HG02759 (cell line): ENCODE results near the gene CUTC.
"Not testable (repeated sequence)": the region's sequence is repeated elsewhere in the genome, so short reads cannot be mapped to it uniquely, and the experiment has no call there.

Source experiments
- ATAC-seq: cut with Tn5 transposase; IDR thresholded peaks from one replicate; pipeline ENCODE4 v1.9.1; 2021; ENCODE audit warnings: mild to moderate bottlenecking, moderate library complexity; ENCODE audit not compliant: unreplicated experiment

The CUTC gene

DNA sequence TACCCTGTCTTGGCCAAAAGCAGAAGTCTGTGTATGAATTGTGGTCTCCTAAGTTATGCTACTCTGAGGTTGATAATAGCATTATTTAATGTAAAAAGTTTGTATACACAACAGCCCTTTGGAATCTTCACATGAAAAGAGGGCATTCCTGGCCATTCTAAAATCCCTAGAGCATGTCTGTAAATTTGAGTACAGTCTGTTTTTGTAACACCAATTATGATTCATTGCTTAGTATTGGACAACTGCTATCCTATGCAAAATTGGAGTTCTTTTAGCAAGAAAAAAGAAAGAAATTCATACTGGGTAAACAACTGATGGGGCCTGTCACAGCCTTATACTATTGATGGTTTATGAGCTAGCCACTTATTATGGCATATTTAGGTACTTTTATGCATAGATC lies 10.2 kb downstream of the CUTC start:
- no peak for ATAC-seq

DNA sequence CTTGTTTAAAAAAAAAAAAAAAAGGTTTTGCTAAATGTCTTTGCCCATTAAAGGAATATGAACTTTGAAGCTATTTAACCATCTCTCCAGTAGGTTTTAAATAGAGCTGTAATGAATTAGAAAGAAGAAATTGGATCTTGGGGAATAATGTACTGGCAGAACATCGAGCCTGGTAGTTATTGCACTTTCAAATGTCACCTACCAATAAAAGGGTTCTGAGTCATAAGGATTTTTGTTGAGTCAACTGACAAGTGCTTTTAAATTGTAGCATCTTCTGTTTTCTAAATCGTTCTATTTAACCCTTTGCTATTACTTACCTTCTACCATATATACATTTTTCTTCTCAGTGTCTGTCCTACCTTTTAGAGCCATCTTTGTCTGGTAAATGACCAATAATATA lies 10.7 kb downstream of the CUTC start:
- no peak for ATAC-seq

DNA sequence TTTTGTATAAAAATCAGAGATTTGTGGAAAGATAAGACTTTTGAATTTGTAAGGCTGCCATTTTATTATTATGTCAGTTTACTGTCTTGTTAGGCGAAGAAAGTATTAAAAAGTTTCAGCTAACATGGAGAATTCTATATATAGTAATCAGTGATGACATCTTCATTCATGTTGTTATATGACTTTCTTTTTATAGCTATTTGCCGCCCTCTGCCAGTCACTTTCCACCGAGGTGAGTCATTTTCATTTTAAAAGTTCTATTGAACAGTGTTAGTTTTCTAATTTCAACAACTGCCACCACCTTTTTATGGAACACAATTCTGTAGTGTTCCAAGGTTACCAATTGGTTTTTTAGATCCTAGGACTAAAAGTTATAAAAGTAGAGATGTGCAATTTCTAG lies 11.8 kb downstream of the CUTC start:
- ATAC-seq: no peak

GRCh38 chr10:99746166-99746565 lies 14.1 kb downstream of the CUTC start:
- not testable (repeated sequence) for ATAC-seq

- ATAC-seq: no peak
These were observed 16.9 kb downstream of the CUTC start for GRCh38 chr10:99748823-99749451.

DNA sequence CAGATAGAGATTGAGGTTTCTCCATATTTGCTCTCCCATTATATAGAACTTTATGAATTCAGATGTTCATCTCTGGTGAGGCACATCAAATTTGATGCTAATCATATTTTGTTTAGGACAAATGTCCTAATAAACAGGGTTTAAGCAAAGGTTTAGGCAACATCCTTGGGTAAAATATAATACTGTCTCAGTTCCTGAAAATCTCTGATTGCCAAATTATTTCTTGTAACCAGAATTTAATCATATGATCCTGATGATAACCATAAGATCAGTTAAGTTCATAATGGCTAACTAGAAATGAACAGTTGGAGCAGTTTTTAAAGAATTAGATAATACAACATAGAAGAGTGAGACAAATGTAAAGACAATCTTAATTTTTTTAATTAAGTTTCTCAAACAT lies 18.6 kb downstream of the CUTC start:
- no peak for ATAC-seq

DNA sequence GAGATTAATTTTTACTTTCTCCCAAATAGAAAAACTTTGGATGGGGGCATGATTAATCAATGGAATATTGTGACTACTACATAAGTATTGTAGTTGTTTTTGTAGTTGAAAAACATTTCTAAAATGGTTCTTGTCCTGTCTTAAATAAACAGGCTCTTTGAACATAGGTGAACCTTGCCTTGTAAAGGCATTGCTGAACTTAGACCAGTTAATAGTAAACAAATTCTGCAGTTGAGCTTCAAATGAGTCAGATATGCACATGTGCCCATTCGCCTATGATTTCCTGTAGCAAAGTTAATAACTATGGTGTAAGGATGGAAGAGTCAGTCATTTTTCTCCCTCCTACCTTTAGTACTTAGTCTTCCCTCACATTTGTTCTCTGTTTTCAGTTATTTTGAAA lies 22.6 kb downstream of the CUTC start:
- no peak for ATAC-seq

- no peak for ATAC-seq
These were observed 24.1 kb downstream of the CUTC start for GRCh38 chr10:99756159-99756558.

DNA sequence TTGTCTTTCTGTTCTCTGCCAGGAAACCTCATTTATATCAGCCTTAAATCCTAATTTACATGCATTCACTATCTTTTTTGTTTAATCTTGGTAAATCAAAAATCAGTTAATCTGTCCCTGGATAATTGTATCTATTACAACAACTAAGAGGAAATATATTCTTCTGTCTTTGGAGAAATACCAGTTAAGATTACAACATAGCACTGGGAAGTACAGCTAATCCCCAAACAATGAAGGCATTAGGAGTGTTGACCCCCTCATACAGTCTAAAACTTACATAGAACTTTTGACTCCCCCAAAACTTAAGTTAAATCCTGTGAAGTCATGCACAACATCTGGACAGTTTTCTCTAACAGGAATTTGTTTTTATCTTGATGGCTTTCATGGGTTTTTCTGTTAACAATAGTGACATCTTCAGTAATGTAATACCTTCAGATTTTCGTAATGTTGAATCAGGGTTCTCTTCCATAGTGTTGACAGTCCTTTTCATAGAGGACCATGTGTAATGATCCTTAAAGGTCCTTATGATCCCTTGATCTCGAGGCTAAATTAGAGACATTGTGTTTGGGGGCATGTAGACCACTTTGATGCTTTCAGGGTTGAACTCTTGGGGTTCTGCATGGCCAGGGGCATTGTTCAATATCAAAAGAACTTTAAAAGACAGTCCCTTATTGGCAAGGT lies 26.3 kb downstream of the CUTC start:
- ATAC-seq: no peak

DNA sequence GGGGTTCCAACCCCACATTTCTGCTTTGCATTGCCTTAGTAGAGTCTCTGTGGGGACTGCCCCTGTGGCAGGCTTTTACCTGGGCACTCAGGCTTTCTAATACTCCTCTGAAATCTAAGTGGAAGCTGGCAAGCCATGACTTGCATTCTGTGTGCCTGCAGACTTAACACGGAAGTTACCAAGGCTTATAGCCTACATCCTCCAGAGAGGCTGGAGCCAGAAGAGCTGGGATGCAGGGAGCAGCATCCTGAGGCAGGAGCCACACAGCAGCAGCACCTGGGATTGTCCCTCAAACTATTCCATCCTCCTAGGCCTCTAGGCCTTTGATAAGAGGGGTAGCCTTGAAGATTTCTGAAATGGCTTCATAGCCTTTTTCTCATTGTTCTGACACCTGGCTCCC lies 28.3 kb downstream of the CUTC start:
- ATAC-seq: no peak

- ATAC-seq: no peak
These were observed 29.3 kb downstream of the CUTC start for GRCh38 chr10:99761365-99761764.

DNA sequence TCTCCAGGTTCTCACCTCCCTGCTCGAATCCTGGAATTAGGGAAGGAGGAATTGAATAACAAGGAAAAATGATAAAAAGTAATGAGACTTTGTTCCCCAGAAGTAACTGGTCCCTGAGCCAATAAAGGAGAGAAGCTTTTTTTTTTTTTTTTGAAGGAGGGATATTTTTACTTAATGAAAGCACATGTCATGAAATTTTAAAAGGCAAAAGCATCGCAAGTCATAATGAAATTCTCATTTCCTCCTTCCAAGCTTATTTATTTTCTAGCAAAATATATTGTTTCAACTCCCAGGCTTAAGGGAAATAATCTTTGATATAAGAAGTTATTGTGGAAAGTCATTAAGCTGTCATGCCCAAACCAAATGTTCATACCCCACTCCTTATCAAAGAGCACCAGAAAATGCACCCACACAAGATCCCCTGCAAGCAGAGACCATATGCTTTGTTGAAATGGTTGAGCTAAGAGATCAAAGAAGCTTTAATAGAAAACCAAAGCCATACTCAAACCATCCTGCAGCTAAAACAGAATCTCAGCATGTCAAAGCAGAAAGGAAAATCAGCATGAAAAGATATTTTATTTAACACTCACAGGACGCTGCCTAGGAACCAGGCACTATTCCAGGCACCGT lies 33.8 kb downstream of the CUTC start:
- ATAC-seq: no peak

DNA sequence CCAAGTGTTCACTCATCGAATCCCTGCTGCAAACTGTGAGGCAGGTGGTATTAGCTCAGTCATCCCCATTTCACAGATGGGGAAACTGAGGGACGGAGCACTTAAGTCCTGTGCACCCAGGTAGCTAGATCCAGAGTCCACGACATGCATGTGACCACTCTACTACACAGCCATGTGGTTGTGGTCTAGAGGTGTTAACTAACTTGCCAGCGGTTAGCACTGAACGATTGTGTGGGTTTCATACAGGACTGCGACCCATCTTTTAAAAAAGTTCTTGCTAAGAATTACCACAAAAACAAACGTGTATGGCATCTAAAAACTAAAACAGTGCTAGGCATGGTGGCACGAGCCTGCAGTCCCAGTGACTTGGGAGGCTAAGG lies 34.3 kb downstream of the CUTC start:
- ATAC-seq: no peak

DNA sequence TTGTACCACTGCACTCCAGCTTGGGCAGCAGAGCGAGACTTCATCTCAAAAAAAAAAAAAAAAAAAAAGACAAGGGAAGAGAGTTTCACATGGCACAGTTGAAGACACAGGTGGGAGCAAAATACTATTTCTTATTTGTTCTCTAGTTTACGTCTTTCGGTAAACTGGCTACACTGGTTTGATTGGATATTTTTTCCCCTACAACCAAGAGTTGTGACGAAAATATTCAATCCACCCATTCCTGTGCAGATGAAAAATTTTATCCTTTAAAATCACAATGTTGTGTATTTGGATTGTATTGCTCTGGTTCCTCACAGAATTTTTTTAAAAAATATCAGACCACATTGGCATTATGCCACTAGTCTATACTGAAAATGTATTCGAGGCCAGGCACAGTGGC lies 35.9 kb downstream of the CUTC start:
- no peak for ATAC-seq

DNA sequence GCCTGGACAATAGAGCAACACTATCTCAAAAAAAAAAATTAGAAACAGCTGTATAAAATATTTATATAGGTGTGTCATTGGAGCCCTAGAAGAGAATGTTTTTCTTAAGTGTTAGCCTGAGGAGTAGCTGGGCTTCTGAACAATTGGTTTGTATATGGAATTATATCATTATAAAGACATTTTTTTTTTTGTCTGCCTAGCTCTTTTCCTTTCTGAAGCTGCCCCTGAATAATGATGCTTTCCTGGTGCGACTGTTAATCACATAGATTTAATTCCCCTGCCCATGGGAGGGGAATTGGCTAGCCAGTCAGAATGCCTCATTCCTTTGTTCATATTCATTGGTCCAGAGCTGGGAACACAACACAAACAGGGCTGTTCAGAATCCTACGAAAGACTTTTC lies 36.5 kb downstream of the CUTC start:
- no peak for ATAC-seq

DNA sequence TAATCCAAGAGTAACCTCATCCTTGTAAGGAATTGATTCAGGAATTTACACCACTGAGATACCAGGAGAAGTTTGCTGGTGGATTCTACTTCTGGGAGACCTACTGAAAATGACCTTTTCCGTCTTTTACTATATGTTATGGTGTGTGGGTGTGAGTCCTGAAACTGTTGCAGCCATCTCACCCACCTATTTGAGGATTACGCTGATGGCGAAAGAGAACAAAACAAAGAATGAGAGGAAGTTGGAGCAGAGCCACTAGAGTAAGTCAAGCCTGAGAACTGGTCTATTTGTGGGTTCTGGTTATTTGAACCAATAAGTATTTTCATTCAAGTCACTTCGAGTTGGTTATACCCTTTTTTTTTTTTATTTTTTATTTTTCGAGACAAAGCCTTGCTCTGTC lies 37.7 kb downstream of the CUTC start:
- ATAC-seq: no peak

GRCh38 chr10:99770408-99771045 lies 38.5 kb downstream of the CUTC start:
- no peak for ATAC-seq

GRCh38 chr10:99775850-99776249 lies 43.8 kb downstream of the CUTC start:
- no peak for ATAC-seq

- no peak for ATAC-seq
These were observed 46.1 kb downstream of the CUTC start for GRCh38 chr10:99777918-99778714.

DNA sequence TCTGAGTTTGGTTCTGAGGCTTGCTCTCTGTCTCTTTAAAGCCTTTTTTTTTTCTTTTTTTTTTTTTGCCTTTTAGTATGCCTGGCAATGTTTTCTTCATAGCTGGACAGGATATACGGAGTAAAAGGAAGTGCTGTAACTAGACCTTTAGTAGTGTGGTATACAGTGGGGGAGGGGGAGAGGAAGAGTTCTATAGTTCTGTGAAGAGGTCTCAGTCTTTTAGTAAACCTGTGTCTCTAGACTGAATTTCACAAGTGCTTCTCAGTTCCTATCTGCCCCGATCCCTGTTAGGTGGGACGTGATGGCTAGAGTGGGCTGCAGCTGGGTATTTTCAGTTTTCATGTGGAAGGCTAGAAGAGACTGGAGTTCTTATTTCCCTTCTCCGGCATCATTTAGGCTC lies 47.3 kb downstream of the CUTC start:
- no peak for ATAC-seq

DNA sequence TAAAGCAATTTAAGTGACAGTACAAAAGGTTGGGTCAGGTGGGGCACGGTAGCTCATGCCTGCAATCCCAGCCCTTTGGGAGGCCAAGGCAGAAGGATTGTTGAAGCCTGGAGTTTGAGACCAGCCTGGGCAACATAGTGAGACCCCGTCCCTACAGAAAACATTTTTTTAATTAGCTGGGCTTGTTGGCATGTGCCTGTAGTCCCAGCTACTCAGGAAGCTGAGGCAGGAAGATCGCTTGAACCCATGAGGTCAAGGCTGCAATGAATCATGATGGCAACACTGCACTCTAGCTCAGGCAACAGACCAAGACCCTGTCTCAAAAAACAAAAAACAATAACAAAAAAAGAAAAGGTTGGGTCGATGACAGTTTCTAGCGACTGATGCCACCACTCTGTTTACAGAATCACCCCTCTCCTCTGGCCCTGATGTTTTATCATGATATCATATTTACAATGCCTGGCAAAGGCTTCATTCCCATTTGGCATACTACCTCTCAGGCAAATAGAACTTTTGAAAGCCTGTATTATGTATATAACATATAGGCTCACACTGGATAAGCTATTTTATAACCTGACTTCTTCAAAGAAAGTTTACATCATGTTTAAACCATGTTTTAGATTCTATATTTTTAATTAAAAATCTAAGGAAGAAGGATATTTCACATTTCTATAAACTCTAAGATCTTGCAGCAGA lies 49.8 kb downstream of the CUTC start:
- ATAC-seq: no peak
